MM.1S (cell line): ENCODE results near the gene SPOP.

Experiments
- DNase-seq: peaks from one replicate; pipeline ENCODE4 v3.0.0-alpha.2; 2015
- H2AFZ ChIP-seq: fragments of 300-600 bp; sonication (generic); 2 replicates; pipeline ENCODE4 v1.6.0; 2016; ENCODE audit warnings: antibody characterized with exemption, low read length
- H3F3A ChIP-seq: fragments of 300-600 bp; sonication (generic); 2 replicates; pipeline ENCODE4 v1.6.1; 2016; ENCODE audit warnings: mild to moderate bottlenecking, antibody characterized with exemption, low read length, moderate library complexity, mixed read lengths; ENCODE audit not compliant: insufficient read depth
- H3K27ac ChIP-seq: fragments of 300-600 bp; sonication (generic); 2 replicates; pipeline ENCODE4 v1.5.1; 2016; ENCODE audit warnings: mild to moderate bottlenecking, low read length
- H3K27me3 ChIP-seq: fragments of 300-600 bp; sonication (generic); replicated peaks from 2 replicates; pipeline ENCODE4 v1.6.0; 2016; ENCODE audit warnings: low read length; ENCODE audit not compliant: insufficient read depth
- H3K36me3 ChIP-seq: fragments of 300-600 bp; sonication (generic); replicated peaks from 2 replicates; pipeline ENCODE4 v1.6.1; 2016; ENCODE audit warnings: mild to moderate bottlenecking, low read length, mixed read lengths; ENCODE audit not compliant: insufficient read depth
- H3K4me1 ChIP-seq: fragments of 300-600 bp; sonication (generic); 2 replicates; pipeline ENCODE4 v1.6.1; 2016; ENCODE audit warnings: low read length, mixed read lengths
- H3K4me2 ChIP-seq: fragments of 300-600 bp; sonication (generic); 2 replicates; pipeline ENCODE4 v1.6.0; 2016; ENCODE audit warnings: low read depth, low read length
- H3K4me3 ChIP-seq: fragments of 300-600 bp; sonication (generic); 2 replicates; pipeline ENCODE4 v1.5.1; 2016; ENCODE audit warnings: low read length, mixed read lengths
- H3K79me2 ChIP-seq: fragments of 300-600 bp; sonication (generic); 2 replicates; pipeline ENCODE4 v1.6.1; 2016; ENCODE audit warnings: mixed run types, low read length, mixed read lengths
- H3K9ac ChIP-seq: fragments of 300-600 bp; sonication (generic); 2 replicates; pipeline ENCODE4 v1.6.1; 2016; ENCODE audit warnings: low read length, mixed read lengths
- H3K9me2 ChIP-seq: fragments of 300-600 bp; sonication (generic); replicated peaks from 2 replicates; pipeline ENCODE4 v1.6.1; 2016; ENCODE audit warnings: mild to moderate bottlenecking, low read length, mixed read lengths; ENCODE audit not compliant: insufficient read depth
- H3K9me3 ChIP-seq: fragments of 300-600 bp; sonication (generic); replicated peaks from 2 replicates; pipeline ENCODE4 v1.6.1; 2016; ENCODE audit warnings: mild to moderate bottlenecking, low read length, mixed read lengths; ENCODE audit not compliant: insufficient read depth
- H4K20me1 ChIP-seq: fragments of 300-600 bp; sonication (generic); 2 replicates; pipeline ENCODE4 v1.6.1; 2016; ENCODE audit warnings: mild to moderate bottlenecking, low read length, moderate library complexity, mixed read lengths; ENCODE audit not compliant: insufficient read depth
- EZH2 ChIP-seq: fragments of 300-600 bp; sonication (generic); optimal IDR thresholded peaks from 2 replicates; pipeline ENCODE3; 2017; ENCODE audit warnings: low read depth, mild to moderate bottlenecking, antibody characterized with exemption, low read length, mixed read lengths
- EZH2phosphoT487 ChIP-seq: fragments of 300-600 bp; sonication (generic); IDR thresholded peaks from 2 replicates; pipeline ENCODE4 v1.6.1; 2018; ENCODE audit warnings: antibody characterized with exemption, low read length
- TF ChIP-seq, protein P1 (sequence below): fragments of 300-600 bp; sonication (generic); IDR thresholded peaks from 2 replicates; pipeline ENCODE4 v1.5.1; 2016; ENCODE audit warnings: antibody characterized with exemption, low read length, mixed read lengths

Gene SPOP

DNA sequence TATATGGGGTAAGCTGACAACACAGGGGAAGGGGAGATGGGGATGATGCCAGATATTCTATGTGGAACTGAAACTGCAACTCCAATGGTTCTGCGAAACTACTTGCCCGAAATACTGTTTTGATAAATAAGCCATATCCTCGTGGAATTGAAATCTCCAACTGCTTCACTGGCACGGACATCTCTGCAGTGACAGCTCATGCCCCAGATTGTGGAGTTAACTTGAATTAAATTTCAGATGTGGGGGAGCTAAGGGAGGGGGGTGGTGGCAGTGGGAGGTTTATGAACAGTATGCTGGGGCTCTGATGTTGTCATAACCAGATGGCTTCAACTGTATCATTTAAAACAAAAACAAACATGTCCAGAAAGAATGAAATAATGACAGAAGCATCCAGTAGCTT, 80.5 kb downstream of the SPOP start:
- TF ChIP-seq, protein P1, sequence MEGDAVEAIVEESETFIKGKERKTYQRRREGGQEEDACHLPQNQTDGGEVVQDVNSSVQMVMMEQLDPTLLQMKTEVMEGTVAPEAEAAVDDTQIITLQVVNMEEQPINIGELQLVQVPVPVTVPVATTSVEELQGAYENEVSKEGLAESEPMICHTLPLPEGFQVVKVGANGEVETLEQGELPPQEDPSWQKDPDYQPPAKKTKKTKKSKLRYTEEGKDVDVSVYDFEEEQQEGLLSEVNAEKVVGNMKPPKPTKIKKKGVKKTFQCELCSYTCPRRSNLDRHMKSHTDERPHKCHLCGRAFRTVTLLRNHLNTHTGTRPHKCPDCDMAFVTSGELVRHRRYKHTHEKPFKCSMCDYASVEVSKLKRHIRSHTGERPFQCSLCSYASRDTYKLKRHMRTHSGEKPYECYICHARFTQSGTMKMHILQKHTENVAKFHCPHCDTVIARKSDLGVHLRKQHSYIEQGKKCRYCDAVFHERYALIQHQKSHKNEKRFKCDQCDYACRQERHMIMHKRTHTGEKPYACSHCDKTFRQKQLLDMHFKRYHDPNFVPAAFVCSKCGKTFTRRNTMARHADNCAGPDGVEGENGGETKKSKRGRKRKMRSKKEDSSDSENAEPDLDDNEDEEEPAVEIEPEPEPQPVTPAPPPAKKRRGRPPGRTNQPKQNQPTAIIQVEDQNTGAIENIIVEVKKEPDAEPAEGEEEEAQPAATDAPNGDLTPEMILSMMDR = no peak
- TF ChIP-seq EZH2 (no peak), EZH2phosphoT487 (no peak)
- no peak for DNase-seq
- Histone ChIP-seq H4K20me1 (no peaks in the 10 kb centered on the region), H3K36me3 (0 out of 2 replicates have a peak, but pooled peaks cover 4% of the 10 kb centered on the region), H3K27me3 (no peaks in the 10 kb centered on the region), H3K79me2 (no peaks in the 10 kb centered on the region), H3K4me1 (no peaks in the 10 kb centered on the region), H3K27ac (no peak overlapping the region), H3K4me3 (no peak overlapping the region), H2AFZ (no peak overlapping the region), H3K9me3 (no peaks in the 10 kb centered on the region), H3K4me2 (no peak overlapping the region), H3K9me2 (no peaks in the 10 kb centered on the region), H3F3A (no peaks in the 10 kb centered on the region), H3K9ac (no peak overlapping the region)

DNA sequence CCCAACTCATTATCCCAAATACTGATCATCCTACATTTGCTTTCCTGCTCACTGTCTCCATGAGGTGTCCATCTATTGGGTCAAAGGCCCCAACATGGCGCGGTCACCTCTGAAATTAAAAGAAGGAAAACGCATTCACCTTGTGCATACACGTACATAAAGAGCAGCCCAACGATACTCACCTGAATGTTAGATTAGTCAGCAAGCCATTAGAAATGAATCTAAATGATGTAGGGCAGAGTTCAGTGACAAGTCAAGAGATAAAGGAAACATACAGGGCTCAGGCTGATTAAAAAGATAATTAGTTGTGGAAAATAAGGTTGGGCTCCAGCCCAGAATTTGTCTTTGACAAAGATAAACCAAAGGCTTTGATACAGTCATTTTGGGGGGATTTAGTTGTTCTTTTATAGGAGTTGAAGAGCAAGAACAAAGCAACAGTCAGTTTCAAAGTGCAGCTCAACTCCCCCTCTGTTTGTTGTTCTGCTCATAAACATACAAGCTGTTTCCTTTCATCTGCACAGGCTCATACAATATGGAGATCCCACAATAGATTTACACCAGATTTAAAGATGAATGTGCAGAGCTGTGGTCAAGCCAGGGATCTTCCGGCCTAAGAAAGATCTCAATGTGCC, 81.2 kb downstream of the SPOP start:
- Histone ChIP-seq H3K79me2 (no peaks in the 10 kb centered on the region), H3K9me3 (no peaks in the 10 kb centered on the region), H3K27me3 (no peaks in the 10 kb centered on the region), H4K20me1 (no peaks in the 10 kb centered on the region), H3K4me3 (no peak overlapping the region), H3K4me2 (no peak overlapping the region), H3K9me2 (no peaks in the 10 kb centered on the region), H2AFZ (no peak overlapping the region), H3K27ac (no peak overlapping the region), H3K36me3 (0 out of 2 replicates have a peak, but pooled peaks cover 3% of the 10 kb centered on the region), H3F3A (no peaks in the 10 kb centered on the region), H3K9ac (no peak overlapping the region), H3K4me1 (no peaks in the 10 kb centered on the region)
- no peak for TF ChIP-seq EZH2
- TF ChIP-seq, protein P1 = no peak
- TF ChIP-seq EZH2phosphoT487 = no peak
- DNase-seq = no peak

DNA sequence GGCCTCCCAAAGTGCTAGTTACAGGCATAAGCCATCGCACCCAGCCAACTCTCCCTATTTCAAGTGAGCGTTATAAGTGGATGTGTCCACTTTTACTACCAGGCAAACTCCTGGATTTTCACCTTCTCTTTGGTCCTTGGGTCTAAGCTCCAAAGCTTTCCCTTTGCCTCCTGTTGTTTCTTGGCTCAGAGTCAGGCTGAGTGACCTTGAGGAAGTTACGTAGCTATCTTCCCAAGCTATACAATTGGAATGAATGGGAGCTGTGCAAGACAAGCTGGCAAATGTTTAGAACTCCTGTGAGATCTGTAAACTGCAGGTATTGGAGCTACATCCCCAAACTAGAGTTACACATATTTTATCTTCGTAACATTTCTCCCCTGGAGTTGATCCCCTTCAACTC, 81.9 kb downstream of the SPOP start:
- no peak for DNase-seq
- H3K9ac ChIP-seq = no peak overlapping the region
- H2AFZ ChIP-seq = no peak overlapping the region
- no peaks in the 10 kb centered on the region for H3K4me1 ChIP-seq
- no peaks in the 10 kb centered on the region for H3F3A ChIP-seq
- TF ChIP-seq EZH2phosphoT487 (no peak), EZH2 (no peak)
- TF ChIP-seq, protein P1 = no peak
- no peaks in the 10 kb centered on the region for H3K79me2 ChIP-seq
- no peaks in the 10 kb centered on the region for H3K27me3 ChIP-seq
- H3K9me3 ChIP-seq = no peaks in the 10 kb centered on the region
- no peaks in the 10 kb centered on the region for H4K20me1 ChIP-seq
- H3K36me3 ChIP-seq = no peaks in the 10 kb centered on the region
- no peak overlapping the region for H3K27ac ChIP-seq
- H3K9me2 ChIP-seq = no peaks in the 10 kb centered on the region
- H3K4me3 ChIP-seq = no peak overlapping the region
- no peak overlapping the region for H3K4me2 ChIP-seq
